ENCODE data around the gene CCDC184.
A peak's percentile ranks its signal among the peaks of the same experiment; 100 is the strongest.
"Not testable (repeated sequence)": the region's sequence is repeated elsewhere in the genome, so short reads cannot be mapped to it uniquely, and the experiment has no call there.

CCDC184 gene

DNA sequence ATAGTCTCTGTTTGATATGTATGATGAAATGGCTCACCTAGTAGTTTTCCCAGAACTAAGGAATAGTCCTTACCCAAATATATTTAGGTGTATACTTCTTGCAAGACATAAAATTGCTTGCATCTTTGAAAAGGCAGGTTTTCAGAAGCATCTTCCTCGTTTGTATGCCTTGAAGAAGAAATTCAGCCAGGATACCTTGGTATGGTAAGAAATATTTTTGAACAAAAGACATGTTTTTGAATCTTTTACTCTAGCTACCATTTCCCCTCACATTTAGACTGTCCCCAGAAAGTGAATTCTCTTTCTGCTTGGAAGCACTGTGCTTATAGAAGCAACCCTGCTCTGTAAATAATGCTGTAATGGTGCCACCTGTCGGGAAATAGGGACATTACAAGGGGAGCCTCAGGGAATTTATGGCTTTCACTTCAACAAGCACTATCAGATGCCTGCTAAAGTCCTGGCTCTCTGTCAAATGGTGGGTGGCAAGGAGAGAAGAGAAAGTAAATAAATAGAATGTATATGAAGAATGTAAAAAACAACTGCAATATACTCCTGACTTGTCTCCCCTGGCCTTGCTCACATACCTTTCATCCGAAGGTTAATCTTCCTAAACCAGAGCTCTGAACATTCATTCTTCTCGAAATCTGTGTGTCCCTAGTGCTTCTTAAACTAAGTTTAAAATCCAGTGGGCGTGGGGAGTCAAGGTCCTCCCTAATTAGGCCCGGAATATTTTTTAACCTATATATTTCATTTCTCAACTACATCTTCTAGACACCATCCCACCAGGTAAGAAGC, 6.1 kb downstream of the CCDC184 start:
- peaks cover 5% of the 10 kb centered on the region for H3K27me3 Mint-ChIP-seq
- H3K4me3 Mint-ChIP-seq, result no peak overlapping the region
- no peaks in the 10 kb centered on the region for H3K9me3 Mint-ChIP-seq
- peaks cover 6% of the 10 kb centered on the region for H3K4me1 Mint-ChIP-seq
- no peaks in the 10 kb centered on the region for H3K36me3 Mint-ChIP-seq
- no peak overlapping the region for H3K27ac Mint-ChIP-seq

DNA sequence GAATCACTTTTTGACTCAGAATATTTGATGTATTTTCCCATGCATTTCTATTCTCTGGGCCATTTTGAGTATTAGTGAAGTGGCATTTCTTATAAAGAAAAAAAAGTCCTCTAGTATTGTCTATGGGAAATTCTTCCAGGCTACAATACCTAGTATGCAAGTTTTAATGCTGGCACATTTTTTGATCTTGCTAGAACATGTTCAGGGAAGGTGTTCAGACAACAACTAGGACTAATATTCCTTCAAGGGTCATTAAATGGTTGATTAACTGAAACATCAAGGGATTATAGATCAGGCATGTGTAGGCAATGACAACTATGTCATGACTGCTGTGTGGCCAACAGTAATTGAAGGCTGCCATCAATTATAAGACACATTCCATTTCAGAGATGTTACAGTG, 7.7 kb downstream of the CCDC184 start:
- Mint-ChIP-seq H3K4me3 (no peak overlapping the region), H3K4me1 (peaks cover 11% of the 10 kb centered on the region), H3K36me3 (no peaks in the 10 kb centered on the region), H3K27ac (no peak overlapping the region), H3K9me3 (no peaks in the 10 kb centered on the region), H3K27me3 (peaks cover 1% of the 10 kb centered on the region)

GRCh38 chr12:48192861-48193260, 9.4 kb downstream of the CCDC184 start:
- Mint-ChIP-seq H3K9me3 (no peaks in the 10 kb centered on the region), H3K36me3 (no peaks in the 10 kb centered on the region), H3K4me3 (no peak overlapping the region), H3K4me1 (peaks cover 11% of the 10 kb centered on the region), H3K27ac (no peak overlapping the region), H3K27me3 (peaks cover 1% of the 10 kb centered on the region)

- H3K4me1 Mint-ChIP-seq, result peaks cover 11% of the 10 kb centered on the region
- H3K9me3 Mint-ChIP-seq, result no peaks in the 10 kb centered on the region
- H3K27ac Mint-ChIP-seq, result no peak overlapping the region
- H3K36me3 Mint-ChIP-seq, result no peaks in the 10 kb centered on the region
- H3K27me3 Mint-ChIP-seq, result peaks cover 1% of the 10 kb centered on the region
- no peak overlapping the region for H3K4me3 Mint-ChIP-seq
These were observed 10.2 kb downstream of the CCDC184 start for GRCh38 chr12:48193623-48194022.

DNA sequence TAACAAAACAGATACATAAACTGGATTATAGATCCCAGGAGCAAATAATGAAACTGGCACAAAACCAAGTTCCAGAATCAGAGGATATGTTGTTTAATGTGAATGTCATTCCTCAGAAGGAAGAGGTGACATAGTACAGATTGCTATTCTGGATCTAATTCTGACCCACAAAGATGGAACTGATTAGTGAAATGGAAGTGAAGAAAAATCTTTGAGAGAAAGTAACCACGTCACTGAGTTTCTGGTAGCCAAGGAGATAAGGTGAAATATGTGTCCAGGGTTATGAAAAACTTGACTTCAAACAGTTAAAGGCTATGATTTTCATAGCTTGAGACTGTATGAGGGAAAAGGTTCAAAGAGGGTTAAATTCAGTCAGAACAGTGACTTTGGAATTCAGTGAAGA, 11.4 kb downstream of the CCDC184 start:
- Mint-ChIP-seq H3K36me3 (no peaks in the 10 kb centered on the region), H3K4me1 (peaks cover 19% of the 10 kb centered on the region), H3K27ac (no peak overlapping the region), H3K4me3 (no peak overlapping the region), H3K27me3 (peaks cover 1% of the 10 kb centered on the region), H3K9me3 (no peaks in the 10 kb centered on the region)

- no peaks in the 10 kb centered on the region for H3K9me3 Mint-ChIP-seq
- H3K4me3 Mint-ChIP-seq, result peak overlapping the region; percentile 90
- peaks cover 1% of the 10 kb centered on the region for H3K27me3 Mint-ChIP-seq
- H3K4me1 Mint-ChIP-seq, result peaks cover 47% of the 10 kb centered on the region
- H3K36me3 Mint-ChIP-seq, result peaks cover 16% of the 10 kb centered on the region
- peak overlapping the region; percentile 43 for H3K27ac Mint-ChIP-seq
These were observed 14.1 kb downstream of the CCDC184 start for GRCh38 chr12:48197549-48197970.

DNA sequence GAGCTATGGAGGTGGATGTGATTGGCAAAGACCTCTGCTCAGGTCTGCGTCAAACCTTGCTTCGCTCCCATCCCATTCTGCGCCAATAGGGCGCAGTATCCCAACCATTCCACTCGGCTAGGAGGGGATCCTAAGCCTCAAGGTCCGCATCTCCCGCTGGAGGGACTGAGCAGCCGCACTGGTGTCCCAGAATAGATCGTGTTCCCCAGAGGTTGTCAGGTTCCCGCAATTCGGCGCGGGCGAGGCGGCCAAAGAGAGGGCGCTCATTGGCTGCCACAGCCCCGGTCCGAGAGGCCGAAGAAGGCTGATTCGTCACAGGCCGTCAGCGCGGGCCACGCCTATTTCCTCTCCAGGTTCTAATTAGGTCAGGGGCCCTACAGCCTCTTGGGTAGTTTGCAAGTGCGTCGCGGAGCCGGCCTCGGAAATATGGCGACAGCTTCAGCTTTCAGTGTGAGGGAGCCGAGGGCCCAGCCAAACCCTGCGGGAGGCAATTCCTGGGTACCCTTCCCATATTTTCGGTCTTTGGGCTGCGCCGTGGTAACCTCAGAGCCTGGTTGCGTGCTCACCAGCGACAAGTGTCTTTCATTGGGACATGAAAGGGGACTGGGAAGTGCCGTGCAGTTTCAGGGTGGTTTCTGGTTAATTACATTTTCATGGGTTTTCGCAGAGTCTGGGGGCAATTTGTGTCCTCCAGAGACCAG, 14.7 kb downstream of the CCDC184 start:
- peak overlapping the region; percentile 90 for H3K4me3 Mint-ChIP-seq
- peaks cover 21% of the 10 kb centered on the region for H3K36me3 Mint-ChIP-seq
- peak overlapping the region; percentile 98 for H3K27ac Mint-ChIP-seq
- H3K4me1 Mint-ChIP-seq, result peaks cover 52% of the 10 kb centered on the region
- peaks cover 6% of the 10 kb centered on the region for H3K9me3 Mint-ChIP-seq
- peaks cover 1% of the 10 kb centered on the region for H3K27me3 Mint-ChIP-seq

DNA sequence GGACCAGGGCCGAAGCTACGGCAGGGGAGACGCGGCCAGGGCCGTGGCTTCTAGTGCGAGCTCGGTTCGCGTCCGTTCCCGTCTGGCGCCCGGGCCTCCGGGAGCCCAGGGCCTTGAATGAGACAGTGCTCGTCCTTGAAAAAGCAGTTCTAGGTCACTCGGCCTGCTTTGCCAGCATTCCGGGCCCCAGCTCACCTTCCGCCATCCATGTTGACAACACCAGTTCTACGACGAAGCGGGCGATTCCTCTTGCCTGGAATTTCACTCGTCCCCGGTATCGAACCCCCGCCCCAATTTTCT, 15.2 kb downstream of the CCDC184 start:
- Mint-ChIP-seq H3K27ac (peak overlapping the region; percentile 98), H3K36me3 (peaks cover 22% of the 10 kb centered on the region)

GRCh38 chr12:48198985-48199384, 15.5 kb downstream of the CCDC184 start:
- Mint-ChIP-seq H3K27ac (peak overlapping the region; percentile 98), H3K36me3 (peaks cover 23% of the 10 kb centered on the region), H3K9me3 (peaks cover 8% of the 10 kb centered on the region)

More for the DNA sequence above, 15.2 kb downstream of the CCDC184 start:
- H3K4me1 Mint-ChIP-seq, result peaks cover 53% of the 10 kb centered on the region
- peaks cover 8% of the 10 kb centered on the region for H3K9me3 Mint-ChIP-seq
- H3K4me3 Mint-ChIP-seq, result peak overlapping the region; percentile 90
- H3K27me3 Mint-ChIP-seq, result peaks cover 1% of the 10 kb centered on the region

GRCh38 chr12:48199774-48200221, 16.4 kb downstream of the CCDC184 start:
- Mint-ChIP-seq H3K27ac (peak overlapping the region; percentile 98), H3K4me1 (peaks cover 47% of the 10 kb centered on the region), H3K36me3 (peaks cover 29% of the 10 kb centered on the region), H3K27me3 (peaks cover under 1% of the 10 kb centered on the region), H3K9me3 (peaks cover 13% of the 10 kb centered on the region), H3K4me3 (peak overlapping the region; percentile 90)

More at GRCh38 chr12:48198985-48199384, 15.5 kb downstream of the CCDC184 start:
- H3K4me1 Mint-ChIP-seq, result peaks cover 53% of the 10 kb centered on the region
- peaks cover 1% of the 10 kb centered on the region for H3K27me3 Mint-ChIP-seq
- peak overlapping the region; percentile 90 for H3K4me3 Mint-ChIP-seq

DNA sequence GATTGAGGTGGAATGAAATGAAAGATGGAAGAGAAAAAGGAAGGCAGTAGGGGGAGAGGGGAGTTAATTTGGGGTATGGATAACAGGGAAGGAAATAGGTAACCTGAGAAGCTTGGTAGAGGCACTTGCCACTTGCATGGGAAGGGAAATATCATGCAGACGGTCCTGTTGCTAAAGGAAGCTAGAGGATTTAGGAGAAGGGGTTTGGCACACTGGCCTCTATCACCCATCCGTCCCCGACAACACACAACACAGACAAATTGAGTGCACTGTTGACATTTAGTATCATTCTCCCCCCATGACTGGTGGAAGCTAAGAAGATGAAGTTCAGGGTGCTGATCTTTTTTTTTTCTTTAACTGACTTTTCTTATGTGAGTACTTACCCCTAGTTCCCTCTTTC, 17.6 kb downstream of the CCDC184 start:
- no peaks in the 10 kb centered on the region for H3K27me3 Mint-ChIP-seq
- H3K4me3 Mint-ChIP-seq, result peak overlapping the region; percentile 90
- H3K9me3 Mint-ChIP-seq, result peaks cover 14% of the 10 kb centered on the region
- peak overlapping the region; percentile 98 for H3K27ac Mint-ChIP-seq
- H3K36me3 Mint-ChIP-seq, result peaks cover 31% of the 10 kb centered on the region
- H3K4me1 Mint-ChIP-seq, result peaks cover 42% of the 10 kb centered on the region

DNA sequence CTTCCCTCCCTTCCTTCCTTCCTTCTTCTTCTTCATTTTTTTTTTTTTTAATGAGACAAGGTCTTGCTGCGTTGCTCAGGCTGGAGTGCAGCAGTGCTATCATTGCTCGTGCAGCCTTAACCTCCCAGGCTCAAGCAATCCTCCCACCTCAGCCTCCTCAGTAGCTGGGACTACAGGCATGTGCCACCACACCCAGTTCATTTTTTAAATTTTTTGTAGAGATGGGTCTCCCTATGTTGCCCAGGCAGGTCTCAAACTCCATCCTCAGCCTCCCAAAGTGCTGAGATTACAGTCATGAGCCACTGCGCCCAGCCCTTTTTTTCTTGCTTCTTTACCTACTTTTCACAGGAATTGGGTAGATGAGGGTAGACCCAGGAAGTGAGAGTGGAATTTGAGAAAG, 18.1 kb downstream of the CCDC184 start:
- Mint-ChIP-seq H3K27ac (no peak overlapping the region), H3K9me3 (peaks cover 17% of the 10 kb centered on the region), H3K36me3 (peaks cover 34% of the 10 kb centered on the region), H3K4me3 (peak overlapping the region; percentile 7), H3K4me1 (peaks cover 42% of the 10 kb centered on the region), H3K27me3 (no peaks in the 10 kb centered on the region)

GRCh38 chr12:48202766-48203165, 19.3 kb downstream of the CCDC184 start:
- Mint-ChIP-seq H3K27me3 (no peaks in the 10 kb centered on the region), H3K4me1 (peaks cover 42% of the 10 kb centered on the region), H3K4me3 (no peak overlapping the region), H3K9me3 (peaks cover 21% of the 10 kb centered on the region), H3K27ac (no peak overlapping the region), H3K36me3 (peaks cover 40% of the 10 kb centered on the region)

- H3K36me3 Mint-ChIP-seq, result peaks cover 40% of the 10 kb centered on the region
- H3K27ac Mint-ChIP-seq, result peak within 1 kb of the TSS; percentile 55
- H3K27me3 Mint-ChIP-seq, result no peaks in the 10 kb centered on the region
- peaks cover 21% of the 10 kb centered on the region for H3K9me3 Mint-ChIP-seq
- H3K4me3 Mint-ChIP-seq, result no peak within 1 kb of the TSS
- peaks cover 42% of the 10 kb centered on the region for H3K4me1 Mint-ChIP-seq
These were observed 19.7 kb downstream of the CCDC184 start, which contains the start of gene OR10AD1 for GRCh38 chr12:48203192-48203591. TSS of gene OR10AD1 (minus strand) at chr12:48203292. CDS start at chr12:48203292, 0 bp downstream.

GRCh38 chr12:48209495-48209894, 26.1 kb downstream of the CCDC184 start:
- peaks cover 17% of the 10 kb centered on the region for H3K36me3 Mint-ChIP-seq
- H3K27me3 Mint-ChIP-seq, H3K27ac Mint-ChIP-seq, H3K4me3 Mint-ChIP-seq: not testable (repeated sequence)
- H3K9me3 Mint-ChIP-seq, result peaks cover 16% of the 10 kb centered on the region
- H3K4me1 Mint-ChIP-seq, result peaks cover 10% of the 10 kb centered on the region

GRCh38 chr12:48216785-48217184, 33.3 kb downstream of the CCDC184 start:
- H3K36me3 Mint-ChIP-seq, result peaks cover 2% of the 10 kb centered on the region
- peaks cover 10% of the 10 kb centered on the region for H3K4me1 Mint-ChIP-seq
- peaks cover 3% of the 10 kb centered on the region for H3K9me3 Mint-ChIP-seq
- no peak overlapping the region for H3K27ac Mint-ChIP-seq
- no peak overlapping the region for H3K4me3 Mint-ChIP-seq
- H3K27me3 Mint-ChIP-seq, result peaks cover 9% of the 10 kb centered on the region

Data from activated naive CD4-positive, alpha-beta T cell treated with anti-CD3 and anti-CD28 coated beads, Interleukin-2, amount 50 U/mL, for 24 hours (primary cell).